IMR-90 (cell line): ENCODE measurements around the gene TPO. TPM values are rescaled to one million over a fixed set of nuclear protein-coding genes. Genes with fewer than 3 reads are reported as not detected.

Experiments
- ATAC-seq: fragments of 200-7000 bp; cut with Tn5 transposase; 2 replicates; pipeline ENCODE4 v1.9.1; 2020; ENCODE audit warnings: low read depth, mild to moderate bottlenecking, moderate library complexity
- BruUV-seq: library from RNA; stranded (reverse); fragments of 400-500 nt; replicated peaks from 2 replicates; lab custom pipeline; 2021; lab: Mats Ljungman, UMichigan
- CTCF ChIA-PET: fragments of 300-600 bp; formaldehyde crosslinking; extraction: SDS; loops from one replicate; lab custom pipeline; 2021; ENCODE audit warnings: antibody characterized with exemption; lab: Yijun Ruan, JAX
- POLR2A ChIA-PET: fragments of 300-600 bp; sonication (Branson Sonifier 250); formaldehyde crosslinking; loops from one replicate; lab custom pipeline; 2022; ENCODE audit warnings: antibody characterized with exemption; ENCODE audit not compliant: unreplicated experiment; lab: Charles Lee
- DNase-seq: peaks from one replicate; pipeline ENCODE4 v3.0.0; 2013
- H2AFZ ChIP-seq: replicated peaks from 2 replicates; pipeline ENCODE3; 2013; ENCODE audit warnings: low read length, mild to moderate bottlenecking; ENCODE audit not compliant: poor library complexity
- H2AK5ac ChIP-seq: 2 replicates; pipeline ENCODE4 v1.6.1; 2013; ENCODE audit warnings: low read depth, low read length, inconsistent platforms
- H2AK9ac ChIP-seq: replicated peaks from 2 replicates; pipeline ENCODE3; 2013; ENCODE audit warnings: mild to moderate bottlenecking, low read depth, low read length, moderate library complexity; ENCODE audit not compliant: poor library complexity
- H2BK120ac ChIP-seq: 2 replicates; pipeline ENCODE4 v1.6.1; 2013; ENCODE audit warnings: low read depth, low read length, inconsistent platforms
- H2BK15ac ChIP-seq: 3 replicates; pipeline ENCODE4 v1.6.1; 2013; ENCODE audit warnings: low read depth, low read length, inconsistent platforms
- H2BK20ac ChIP-seq: 2 replicates; pipeline ENCODE4 v1.6.1; 2013; ENCODE audit warnings: low read depth, mild to moderate bottlenecking, inconsistent platforms, low read length, moderate library complexity
- H2BK5ac ChIP-seq: 2 replicates; pipeline ENCODE4 v1.6.1; 2013; ENCODE audit warnings: mild to moderate bottlenecking, low read depth, low read length, inconsistent platforms; ENCODE audit not compliant: poor library complexity, severe bottlenecking
- H3K14ac ChIP-seq: replicated peaks from 2 replicates; pipeline ENCODE4 v1.6.1; 2013; ENCODE audit warnings: low read depth, low read length, inconsistent platforms
- H3K18ac ChIP-seq: 2 replicates; pipeline ENCODE4 v1.6.1; 2013; ENCODE audit warnings: low read depth, low read length, control low read depth
- H3K23ac ChIP-seq: 2 replicates; pipeline ENCODE4 v1.6.1; 2013; ENCODE audit warnings: low read depth, low read length, inconsistent platforms
- H3K27ac ChIP-seq: 2 replicates; pipeline ENCODE4 v1.5.1; 2013; ENCODE audit warnings: mild to moderate bottlenecking, control low read depth, low read length; ENCODE audit not compliant: insufficient read depth
- H3K27me3 ChIP-seq: 2 replicates; pipeline ENCODE4 v1.6.1; 2013; ENCODE audit warnings: low read length; ENCODE audit not compliant: control insufficient read depth, insufficient read depth
- H3K36me3 ChIP-seq: 2 replicates; pipeline ENCODE4 v1.6.1; 2013; ENCODE audit warnings: low read length, mixed read lengths; ENCODE audit not compliant: control insufficient read depth, insufficient read depth
- H3K4ac ChIP-seq: 2 replicates; pipeline ENCODE4 v1.6.1; 2013; ENCODE audit warnings: low read depth, low read length, inconsistent platforms
- H3K4me1 ChIP-seq: 2 replicates; pipeline ENCODE4 v1.6.1; 2013; ENCODE audit warnings: low read length, mixed read lengths; ENCODE audit not compliant: control insufficient read depth, insufficient read depth
- H3K4me2 ChIP-seq: 2 replicates; pipeline ENCODE4 v1.6.1; 2013; ENCODE audit warnings: low read depth, mild to moderate bottlenecking, control low read depth, low read length, moderate library complexity
- H3K4me3 ChIP-seq: 2 replicates; pipeline ENCODE4 v1.5.1; 2013; ENCODE audit warnings: low read depth, mild to moderate bottlenecking, control low read depth, low read length, moderate library complexity; ENCODE audit not compliant: insufficient read depth
- H3K56ac ChIP-seq: 2 replicates; pipeline ENCODE4 v1.6.1; 2013; ENCODE audit warnings: low read length, inconsistent platforms; ENCODE audit not compliant: insufficient read depth; ENCODE audit errors: extremely low read depth
- H3K79me1 ChIP-seq, 2 experiments: 2 replicates each; pipeline ENCODE4 v1.6.1; 2013; ENCODE audit warnings: low read length in 2 of 2, inconsistent platforms in 1 of 2, low read depth in 1 of 2
- H3K9ac ChIP-seq: 2 replicates; pipeline ENCODE4 v1.6.1; 2013; ENCODE audit warnings: low read depth, low read length, control low read depth
- H3K9me1 ChIP-seq: 2 replicates; pipeline ENCODE4 v1.6.1; 2013; ENCODE audit warnings: low read length, inconsistent platforms; ENCODE audit not compliant: insufficient read depth
- H3K9me3 ChIP-seq: 2 replicates; pipeline ENCODE4 v1.6.1; 2013; ENCODE audit warnings: low read length; ENCODE audit not compliant: control insufficient read depth, insufficient read depth
- H4K20me1 ChIP-seq: 2 replicates; pipeline ENCODE4 v1.6.1; 2013; ENCODE audit warnings: low read length, inconsistent platforms; ENCODE audit not compliant: insufficient read depth
- H4K5ac ChIP-seq: 2 replicates; pipeline ENCODE4 v1.6.1; 2013; ENCODE audit warnings: mild to moderate bottlenecking, low read depth, low read length, control low read depth
- H4K8ac ChIP-seq, 2 experiments: 2 replicates each; pipeline ENCODE4 v1.6.1; 2013; ENCODE audit warnings: low read depth in 2 of 2, low read length in 2 of 2, control low read depth in 1 of 2, inconsistent platforms in 1 of 2
- H4K91ac ChIP-seq: 2 replicates; pipeline ENCODE4 v1.6.1; 2013; ENCODE audit warnings: low read depth, low read length, inconsistent platforms; ENCODE audit not compliant: insufficient read depth
- BHLHE40 ChIP-seq: fragments of 150-350 bp; IDR thresholded peaks from 2 replicates; pipeline ENCODE4 v1.6.1; 2016; ENCODE audit warnings: mild to moderate bottlenecking, low read depth, low read length
- CEBPB ChIP-seq: IDR thresholded peaks from 2 replicates; pipeline ENCODE4 v1.6.1; 2012; ENCODE audit warnings: low read depth, low read length, improper control_type of control experiment
- CHD1 ChIP-seq: IDR thresholded peaks from 2 replicates; pipeline ENCODE4 v1.6.1; 2012; ENCODE audit warnings: low read depth, low read length, improper control_type of control experiment
- CTCF ChIP-seq: conservative IDR thresholded peaks from 2 replicates; pipeline ENCODE4 v1.5.1; 2012; ENCODE audit warnings: mild to moderate bottlenecking, low read depth, low read length, improper control_type of control experiment
- FOS ChIP-seq: fragments of 150-350 bp; IDR thresholded peaks from 2 replicates; pipeline ENCODE4 v1.6.1; 2016; ENCODE audit warnings: low read depth, low read length
- MAFK ChIP-seq: IDR thresholded peaks from 2 replicates; pipeline ENCODE4 v1.6.1; 2012; ENCODE audit warnings: low read depth, low read length, improper control_type of control experiment
- MAZ ChIP-seq: IDR thresholded peaks from 2 replicates; pipeline ENCODE4 v1.6.1; 2012; ENCODE audit warnings: low read depth, mild to moderate bottlenecking, low read length, improper control_type of control experiment, moderate library complexity, borderline replicate concordance
- MXI1 ChIP-seq: IDR thresholded peaks from 2 replicates; pipeline ENCODE4 v1.6.1; 2012; ENCODE audit warnings: low read depth, mild to moderate bottlenecking, low read length, moderate library complexity, borderline replicate concordance
- NFE2L2 ChIP-seq: fragments of 150-350 bp; IDR thresholded peaks from 2 replicates; pipeline ENCODE4 v1.6.1; 2016; ENCODE audit warnings: low read depth, mild to moderate bottlenecking, low read length
- RAD21 ChIP-seq: IDR thresholded peaks from 2 replicates; pipeline ENCODE4 v1.6.1; 2012; ENCODE audit warnings: low read length, improper control_type of control experiment
- RCOR1 ChIP-seq: IDR thresholded peaks from 2 replicates; pipeline ENCODE4 v1.6.1; 2012; ENCODE audit warnings: mild to moderate bottlenecking, low read length, improper control_type of control experiment; ENCODE audit not compliant: insufficient replicate concordance
- RFX5 ChIP-seq: IDR thresholded peaks from 2 replicates; pipeline ENCODE4 v1.8.0; 2012; ENCODE audit warnings: low read depth, mild to moderate bottlenecking, low read length, moderate library complexity
- SMC3 ChIP-seq: fragments of 150-350 bp; IDR thresholded peaks from 2 replicates; pipeline ENCODE4 v1.6.1; 2016; ENCODE audit warnings: low read depth, mild to moderate bottlenecking, antibody characterized with exemption, low read length, moderate library complexity
- USF2 ChIP-seq: fragments of 150-350 bp; IDR thresholded peaks from 2 replicates; pipeline ENCODE4 v1.6.1; 2017; ENCODE audit warnings: mild to moderate bottlenecking, antibody characterized with exemption, low read length, low read depth
- WGBS, 2 experiments: methylation state at CpG; one replicate each; pipeline versions ENCODE4 v1.1.5 to v1.1.7; 2013; ENCODE audit warnings: missing lambda C conversion rate in 2 of 2; ENCODE audit not compliant: insufficient read length in 1 of 2; ENCODE audit errors: extremely low coverage in 2 of 2; 5-methylcytosine and 5-hydroxymethylcytosine counted together
- dilution Hi-C: fragments of 300-500 bp; cut with HindIII; formaldehyde crosslinking; loops from one replicate; pipeline ENCODE4 v1.14.3; 2018; ENCODE audit warnings: low sequenced_read_pairs; ENCODE audit not compliant: unreplicated experiment
- in situ Hi-C: fragments of 300-500 bp; cut with MboI; formaldehyde crosslinking; loops from 3 replicates; pipeline ENCODE4 v1.14.3; 2019; ENCODE audit warnings: low sequenced_read_pairs, inconsistent platforms, mixed read lengths
- intact Hi-C: fragments of 100-400 bp; cut with micrococcal nuclease; formaldehyde crosslinking; loops from 2 replicates; pipeline ENCODE4 v1.10.0; 2022
- polyA plus RNA-seq, 3 experiments: library from polyadenylated mRNA; depleted of rRNA; stranded (reverse); fragments of >200 nt; gene quantifications; 2 replicates each; pipeline ENCODE4 v1.2.3, GENCODE V29; 2012; ENCODE audit warnings: low replicate concordance in 1 of 3
- total RNA-seq: library from RNA; depleted of rRNA; stranded (reverse); fragments of >200 nt; gene quantifications from 2 replicates; pipeline ENCODE4 v1.2.3, GENCODE V29; 2012
- TF ChIP-seq, protein P1 (sequence below): fragments of 150-350 bp; IDR thresholded peaks from 2 replicates; pipeline ENCODE4 v1.6.1; 2016; ENCODE audit warnings: low read depth, mild to moderate bottlenecking, low read length, moderate library complexity, borderline replicate concordance

Gene TPO
- total and polyA plus RNA-seq, 2 of the 4 experiments (the other 2 are of a cell fraction) = not detected

DNA sequence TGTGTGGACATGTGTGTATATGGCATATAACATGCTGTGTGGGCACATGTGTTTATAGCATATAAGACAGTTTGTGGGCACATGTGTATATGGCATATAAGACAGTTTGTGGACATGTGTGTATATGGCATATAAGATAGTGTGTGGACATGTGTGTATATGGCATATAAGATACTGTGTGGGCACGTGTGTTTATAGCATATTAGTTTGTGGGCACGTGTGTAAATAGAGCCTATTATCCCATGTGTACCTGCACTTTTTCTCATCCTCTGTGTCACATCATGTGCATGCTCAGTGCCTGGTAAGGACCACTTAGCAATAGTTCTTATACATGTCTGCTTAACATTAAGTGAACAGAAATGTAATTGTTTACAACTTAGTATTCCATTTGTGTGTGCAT is 45.2 kb downstream of the TPO start:
- Histone ChIP-seq H3K9ac (no peak overlapping the region), H3K36me3 (no peaks in the 10 kb centered on the region), H3K4me3 (no peak overlapping the region), H3K18ac (no peak overlapping the region), H3K4ac (no peak overlapping the region), H4K8ac (no peak overlapping the region), H3K79me1 (no peaks in the 10 kb centered on the region), H2BK15ac (no peak overlapping the region), H2BK5ac (no peak overlapping the region), H4K91ac (no peak overlapping the region), H3K27me3 (no peaks in the 10 kb centered on the region), H3K4me2 (no peak overlapping the region), H3K56ac (no peak overlapping the region), H3K9me3 (peaks cover 14% of the 10 kb centered on the region; the same call in 1 of the 2 replicates), H4K20me1 (no peaks in the 10 kb centered on the region), H2AK5ac (no peak overlapping the region), H3K27ac (no peak overlapping the region), H3K4me1 (no peaks in the 10 kb centered on the region), H2BK20ac (no peak overlapping the region), H3K23ac (no peak overlapping the region), H2AFZ (no peak overlapping the region), H3K14ac (no peak overlapping the region), H2AK9ac (no peak overlapping the region), H2BK120ac (no peak overlapping the region), H4K5ac (no peak overlapping the region), H3K9me1 (no peaks in the 10 kb centered on the region)
- in situ Hi-C loops (no loop called here), intact Hi-C loops (no loop called here), dilution Hi-C loops (no loop called here)
- no peak for TF ChIP-seq CHD1
- no peak for TF ChIP-seq USF2
- no peak for TF ChIP-seq FOS
- no peak for TF ChIP-seq SMC3
- no peak for TF ChIP-seq MAZ
- TF ChIP-seq CEBPB = no peak
- no peak for TF ChIP-seq MAFK
- no peak for TF ChIP-seq CTCF
- TF ChIP-seq RFX5 = no peak
- TF ChIP-seq RAD21 = no peak
- TF ChIP-seq RCOR1 = no peak
- TF ChIP-seq, protein P1, sequence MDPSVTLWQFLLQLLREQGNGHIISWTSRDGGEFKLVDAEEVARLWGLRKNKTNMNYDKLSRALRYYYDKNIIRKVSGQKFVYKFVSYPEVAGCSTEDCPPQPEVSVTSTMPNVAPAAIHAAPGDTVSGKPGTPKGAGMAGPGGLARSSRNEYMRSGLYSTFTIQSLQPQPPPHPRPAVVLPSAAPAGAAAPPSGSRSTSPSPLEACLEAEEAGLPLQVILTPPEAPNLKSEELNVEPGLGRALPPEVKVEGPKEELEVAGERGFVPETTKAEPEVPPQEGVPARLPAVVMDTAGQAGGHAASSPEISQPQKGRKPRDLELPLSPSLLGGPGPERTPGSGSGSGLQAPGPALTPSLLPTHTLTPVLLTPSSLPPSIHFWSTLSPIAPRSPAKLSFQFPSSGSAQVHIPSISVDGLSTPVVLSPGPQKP = no peak
- no peak for TF ChIP-seq NFE2L2
- no peak for TF ChIP-seq MXI1
- no peak for TF ChIP-seq BHLHE40
- no CpG with 5 or more reads among the region's 2 CpGs for WGBS, 2 experiments
- DNase-seq (no peak), ATAC-seq (no peak)
- POLR2A ChIA-PET = no interaction called here
- BruUV-seq = no TSS peak
- CTCF ChIA-PET = no interaction called here
